H1 (cell line): ENCODE results near the gene ZNF316. TPM values are rescaled to one million over a fixed set of nuclear protein-coding genes. Genes with fewer than 3 reads are reported as not detected.

ENCODE experiments used
- CTCF ChIA-PET: fragments of 300-600 bp; sonication (Branson Sonifier 250); formaldehyde crosslinking; loops from one replicate; lab custom pipeline; 2021; ENCODE audit not compliant: partially characterized antibody; lab: Charles Lee
- POLR2A ChIA-PET: fragments of 300-600 bp; sonication (Branson Sonifier 250); formaldehyde crosslinking; loops from one replicate; lab custom pipeline; 2021; ENCODE audit warnings: inconsistent platforms; ENCODE audit not compliant: partially characterized antibody; lab: Charles Lee
- DNase-seq, 2 experiments: peaks; one replicate each; pipeline versions ENCODE4 v3.0.0 to v3.0.0-alpha.2; 2010 to 2022; ENCODE audit warnings: low spot score in 2 of 2, low read depth in 1 of 2, mixed read lengths in 1 of 2
- FAIRE-seq: peaks from 2 replicates; lab custom pipeline; 2011; peaks lifted over from hg19 to GRCh38; lab: Jason Lieb, UNC
- H2AFZ ChIP-seq: 2 replicates; pipeline ENCODE4 v1.8.1; 2012; ENCODE audit warnings: low read length, inconsistent platforms
- H2AK5ac ChIP-seq: 2 replicates; pipeline ENCODE4 v1.6.1; 2013; ENCODE audit warnings: low read depth, low read length
- H2BK120ac ChIP-seq: replicated peaks from 2 replicates; pipeline ENCODE3; 2013; ENCODE audit warnings: low read depth, low read length, inconsistent platforms
- H2BK12ac ChIP-seq: 2 replicates; pipeline ENCODE4 v1.6.1; 2013; ENCODE audit warnings: low read depth, low read length
- H2BK15ac ChIP-seq: 2 replicates; pipeline ENCODE4 v1.6.1; 2013; ENCODE audit warnings: low read length
- H2BK20ac ChIP-seq: 2 replicates; pipeline ENCODE4 v1.6.1; 2013; ENCODE audit warnings: low read length
- H2BK5ac ChIP-seq: 2 replicates; pipeline ENCODE4 v1.6.1; 2013; ENCODE audit warnings: low read depth, low read length
- H3K14ac ChIP-seq: 2 replicates; pipeline ENCODE4 v1.6.1; 2013; ENCODE audit warnings: inconsistent platforms; ENCODE audit not compliant: insufficient read length
- H3K18ac ChIP-seq: 2 replicates; pipeline ENCODE4 v1.6.1; 2013; ENCODE audit warnings: low read length; ENCODE audit errors: extremely low read depth
- H3K23ac ChIP-seq: 2 replicates; pipeline ENCODE4 v1.6.1; 2013; ENCODE audit warnings: inconsistent platforms; ENCODE audit not compliant: insufficient read length
- H3K23me2 ChIP-seq: 2 replicates; pipeline ENCODE4 v1.6.1; 2013; ENCODE audit warnings: low read depth, low read length
- H3K27ac ChIP-seq: 2 replicates; pipeline ENCODE4 v1.6.1; 2011; ENCODE audit warnings: low read depth, low read length, inconsistent platforms
- H3K27me3 ChIP-seq, 4 experiments: replicated peaks in 1 of 4; 1 replicate in 1 of 4; 2 replicates in 3 of 4; pipeline versions ENCODE4 v1.6.1 to v1.8.1; 2011 to 2013; ENCODE audit warnings: low read length in 3 of 4, mild to moderate bottlenecking in 3 of 4, inconsistent platforms in 2 of 4, mixed read lengths in 2 of 4, moderate library complexity in 1 of 4; ENCODE audit not compliant: control insufficient read depth in 3 of 4, insufficient read depth in 3 of 4; ENCODE audit errors: extremely low read depth in 1 of 4
- H3K36me3 ChIP-seq, 4 experiments: 2 replicates each; pipeline versions ENCODE4 v1.6.1 to v1.8.1; 2011 to 2013; ENCODE audit warnings: mild to moderate bottlenecking in 4 of 4, low read length in 3 of 4, moderate library complexity in 2 of 4, control low read depth in 1 of 4, inconsistent platforms in 1 of 4; ENCODE audit not compliant: insufficient read depth in 4 of 4, control insufficient read depth in 2 of 4
- H3K4ac ChIP-seq: replicated peaks from 2 replicates; pipeline ENCODE3; 2013; ENCODE audit warnings: low read length, low read depth, mixed read lengths, inconsistent platforms; ENCODE audit not compliant: insufficient read length
- H3K4me1 ChIP-seq, 4 experiments: replicated peaks in 1 of 4; 1 replicate in 1 of 4; 2 replicates in 3 of 4; pipeline versions ENCODE4 v1.6.1 to v1.8.1; 2011 to 2013; ENCODE audit warnings: low read length in 3 of 4, inconsistent platforms in 2 of 4, mixed read lengths in 1 of 4; ENCODE audit not compliant: insufficient read depth in 4 of 4, control insufficient read depth in 3 of 4
- H3K4me2 ChIP-seq, 2 experiments: 2 replicates each; pipeline versions ENCODE4 v1.6.1 to v1.8.1; 2011 to 2013; ENCODE audit warnings: low read depth in 2 of 2, low read length in 2 of 2, control low read depth in 1 of 2, inconsistent platforms in 1 of 2, mild to moderate bottlenecking in 1 of 2; ENCODE audit not compliant: insufficient read depth in 1 of 2
- H3K4me3 ChIP-seq, 4 experiments: fragments of 200-600, 300-600 bp in 1 of 4; sonication (generic), shearing (Covaris generic), sonication (Bioruptor Twin) in 1 of 4; 2 replicates each; pipeline versions ENCODE4 v1.5.1 to v1.8.1; 2011 to 2016; ENCODE audit warnings: low read length in 4 of 4, low read depth in 3 of 4, control low read depth in 2 of 4, inconsistent platforms in 2 of 4, mild to moderate bottlenecking in 2 of 4, mixed read lengths in 1 of 4, moderate library complexity in 1 of 4; ENCODE audit not compliant: insufficient read depth in 2 of 4; ENCODE audit errors: extremely low read depth in 1 of 4
- H3K56ac ChIP-seq: replicated peaks from 2 replicates; pipeline ENCODE3; 2013; ENCODE audit warnings: low read depth, mild to moderate bottlenecking, mixed read lengths, low read length, inconsistent platforms; ENCODE audit not compliant: insufficient read length
- H3K79me1 ChIP-seq: 2 replicates; pipeline ENCODE4 v1.6.1; 2013; ENCODE audit warnings: low read depth, low read length, control low read depth
- H3K79me2 ChIP-seq, 2 experiments: 2 replicates each; pipeline versions ENCODE4 v1.6.1 to v1.8.1; 2012 to 2013; ENCODE audit warnings: low read length in 2 of 2, mild to moderate bottlenecking in 2 of 2, inconsistent platforms in 1 of 2; ENCODE audit not compliant: insufficient read depth in 2 of 2, control insufficient read depth in 1 of 2
- H3K9ac ChIP-seq, 4 experiments: replicated peaks in 1 of 4; 1 replicate in 1 of 4; 2 replicates in 3 of 4; pipeline versions ENCODE4 v1.6.1 to v1.8.1; 2011 to 2013; ENCODE audit warnings: low read depth in 3 of 4, low read length in 3 of 4, control low read depth in 2 of 4, mild to moderate bottlenecking in 2 of 4, moderate library complexity in 2 of 4, inconsistent platforms in 1 of 4; ENCODE audit errors: extremely low read depth in 1 of 4
- H3K9me3 ChIP-seq, 2 experiments: 2 replicates each; pipeline versions ENCODE4 v1.6.1 to v1.8.1; 2012 to 2013; ENCODE audit warnings: mild to moderate bottlenecking in 2 of 2, moderate library complexity in 2 of 2, control low read depth in 1 of 2, inconsistent platforms in 1 of 2, low read depth in 1 of 2, low read length in 1 of 2, mixed read lengths in 1 of 2; ENCODE audit not compliant: insufficient read depth in 2 of 2
- H4K20me1 ChIP-seq, 2 experiments: replicated peaks in 1 of 2; 2 replicates each; pipeline versions ENCODE3 to v1.8.1; 2011 to 2013; ENCODE audit warnings: inconsistent platforms in 2 of 2, low read length in 2 of 2, mild to moderate bottlenecking in 1 of 2; ENCODE audit not compliant: insufficient read depth in 2 of 2, control insufficient read depth in 1 of 2
- H4K5ac ChIP-seq: 2 replicates; pipeline ENCODE4 v1.6.1; 2013; ENCODE audit warnings: low read length, low read depth, mixed read lengths, inconsistent platforms; ENCODE audit not compliant: insufficient read length
- H4K8ac ChIP-seq: 2 replicates; pipeline ENCODE4 v1.8.0; 2013; ENCODE audit warnings: mild to moderate bottlenecking, moderate library complexity, low read length, inconsistent platforms; ENCODE audit not compliant: insufficient read depth; ENCODE audit errors: extremely low read depth
- H4K91ac ChIP-seq: replicated peaks from 2 replicates; pipeline ENCODE3; 2013; ENCODE audit warnings: low read length, mixed read lengths, inconsistent platforms; ENCODE audit not compliant: insufficient read length
- BACH1 ChIP-seq: IDR thresholded peaks from 2 replicates; pipeline ENCODE4 v1.6.1; 2012; ENCODE audit warnings: low read length, improper control_type of control experiment
- CHD1 ChIP-seq: IDR thresholded peaks from 2 replicates; pipeline ENCODE4 v1.6.1; 2012; ENCODE audit warnings: low read depth, low read length, improper control_type of control experiment
- CREB1 ChIP-seq: IDR thresholded peaks from 2 replicates; pipeline ENCODE4 v1.6.1; 2012; ENCODE audit warnings: inconsistent platforms
- EP300 ChIP-seq, 2 experiments: IDR thresholded peaks; 1 replicate in 1 of 2; 2 replicates in 1 of 2; pipeline ENCODE4 v1.6.1; 2011 to 2012; ENCODE audit warnings: low read depth in 2 of 2, low read length in 2 of 2, mild to moderate bottlenecking in 2 of 2, borderline replicate concordance in 1 of 2, inconsistent platforms in 1 of 2, moderate library complexity in 1 of 2
- GTF2F1 ChIP-seq: IDR thresholded peaks from 2 replicates; pipeline ENCODE4 v1.6.1; 2012; ENCODE audit warnings: low read depth, low read length, improper control_type of control experiment, borderline replicate concordance
- NANOG ChIP-seq: IDR thresholded peaks from 2 replicates; pipeline ENCODE4 v1.6.1; 2011; ENCODE audit warnings: low read length, low read depth, mild to moderate bottlenecking, inconsistent platforms; ENCODE audit not compliant: insufficient read depth, poor library complexity, severe bottlenecking
- SAP30 ChIP-seq: fragments of 300-600 bp; sonication (generic); IDR thresholded peaks from 2 replicates; pipeline ENCODE4 v1.7.1; 2012; ENCODE audit warnings: low read length, moderate library complexity, mild to moderate bottlenecking, inconsistent platforms; ENCODE audit not compliant: insufficient read depth, insufficient replicate concordance
- SP1 ChIP-seq: IDR thresholded peaks from 2 replicates; pipeline ENCODE4 v1.6.1; 2011; ENCODE audit warnings: low read depth, low read length
- SP2 ChIP-seq: IDR thresholded peaks from 2 replicates; pipeline ENCODE4 v1.6.1; 2012; ENCODE audit warnings: mild to moderate bottlenecking, low read length, inconsistent platforms
- SRF ChIP-seq: IDR thresholded peaks from 2 replicates; pipeline ENCODE4 v1.6.1; 2011; ENCODE audit warnings: mild to moderate bottlenecking, low read depth, low read length, moderate library complexity
- SUZ12 ChIP-seq: fragments of 200-600 bp; sonication (generic); IDR thresholded peaks from 2 replicates; pipeline ENCODE4 v1.6.1; 2012; ENCODE audit warnings: mild to moderate bottlenecking, inconsistent platforms, low read length, moderate library complexity, mixed read lengths
- TAF7 ChIP-seq: optimal IDR thresholded peaks from 2 replicates; pipeline ENCODE3; 2011; ENCODE audit warnings: low read depth, mild to moderate bottlenecking, inconsistent platforms, low read length, moderate library complexity, borderline replicate concordance
- TCF12 ChIP-seq: IDR thresholded peaks from 2 replicates; pipeline ENCODE4 v1.6.1; 2011; ENCODE audit warnings: low read depth, mild to moderate bottlenecking, low read length
- TEAD4 ChIP-seq: IDR thresholded peaks from 2 replicates; pipeline ENCODE4 v1.6.1; 2012; ENCODE audit warnings: low read depth, low read length, inconsistent platforms, mixed read lengths
- WGBS, 2 experiments: shearing (Covaris generic) in 1 of 2; methylation state at CpG; one replicate each; pipeline versions ENCODE4 v1.1.6 to v1.1.7; 2013 to 2015; ENCODE audit warnings: low lambda C conversion rate in 2 of 2, mixed read lengths in 2 of 2, inconsistent platforms in 1 of 2, low coverage in 1 of 2, missing lambda C conversion rate in 1 of 2; ENCODE audit not compliant: insufficient replicate concordance in 2 of 2, insufficient coverage in 1 of 2, insufficient read length in 1 of 2; ENCODE audit errors: extremely low coverage in 1 of 2, missing lambda C conversion rate in 1 of 2; 5-methylcytosine and 5-hydroxymethylcytosine counted together
- polyA plus RNA-seq, 7 experiments: library from polyadenylated mRNA; depleted of rRNA in 3 of 7; stranded (reverse) in 5 of 7; unstranded in 2 of 7; fragments of >200 nt in 5 of 7; fragments of 200-250 nt in 2 of 7; gene quantifications; 1 replicate in 5 of 7; 2 replicates in 1 of 7; 4 replicates in 1 of 7; pipeline versions ENCODE4 v1.2.1 to v1.2.3, GENCODE V29; 2011 to 2013; ENCODE audit warnings: missing spikeins in 2 of 7, mixed read lengths in 2 of 7
- total RNA-seq: library from RNA; stranded (reverse); fragmentation: NEBNext Ultra II Directional; extraction: Animal tissue kit (Norgen Biotek cat#: 25700); gene quantifications from 2 replicates; pipeline ENCODE4 v1.2.1, GENCODE V29; 2021

The ZNF316 gene
- total and polyA plus RNA-seq, 2 of the 8 experiments (the other 6 are each of a cell fraction or from before 2014, with no cell fraction given), result 3.6 to 13.7 TPM

DNA sequence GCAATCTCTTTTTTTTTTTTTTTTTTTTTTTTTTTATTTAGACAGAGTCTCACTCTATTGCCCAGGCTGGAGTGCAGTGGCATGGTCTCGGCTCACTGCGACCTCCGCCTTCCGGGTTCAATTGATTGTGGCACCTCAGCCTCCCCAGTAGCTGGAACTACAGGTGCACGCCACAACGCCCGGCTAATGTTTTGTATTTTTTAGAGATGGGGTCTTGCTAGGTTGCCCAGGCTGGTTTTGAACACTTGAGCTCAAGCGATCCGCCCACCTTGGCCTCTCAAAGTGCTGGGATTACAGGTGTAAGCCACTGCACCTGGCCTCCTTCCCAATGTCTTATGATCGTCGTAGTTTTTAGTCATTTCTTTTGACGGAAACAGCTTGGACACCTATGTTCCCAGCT, 28.3 kb upstream of the ZNF316 start:
- no peaks in the 10 kb centered on the region for H3K9me3 ChIP-seq
- no peak overlapping the region for H2BK15ac ChIP-seq
- H2BK120ac ChIP-seq, result no peak overlapping the region
- FAIRE-seq (no peak), DNase-seq (no peak)
- no peak overlapping the region for H3K27ac ChIP-seq
- H2BK5ac ChIP-seq, result no peak overlapping the region
- no peak overlapping the region for H3K4ac ChIP-seq
- no peak overlapping the region for H3K18ac ChIP-seq
- H3K14ac ChIP-seq, result no peak overlapping the region
- H3K4me2 ChIP-seq, result no peak overlapping the region
- H3K79me1 ChIP-seq, result no peaks in the 10 kb centered on the region
- peaks cover 0 to 2% (median 0%) of the 10 kb centered on the region in 4 experiments; a peak in 1 of 7 replicates for H3K27me3 ChIP-seq
- H3K36me3 ChIP-seq, result peaks cover 0 to 4% (median 2%) of the 10 kb centered on the region in 4 experiments; a peak in 3 of 8 replicates
- H4K8ac ChIP-seq, result no peak overlapping the region
- WGBS, 2 experiments, result 96% methylated on average over 12 of the region's 12 CpGs; no CpG with 5 or more reads in 1 of the 2 experiments
- no peak overlapping the region for H3K23ac ChIP-seq
- H2AFZ ChIP-seq, result no peak overlapping the region
- no peak overlapping the region for H4K5ac ChIP-seq
- H4K20me1 ChIP-seq, result peaks cover 2 to 6% of the 10 kb centered on the region in 2 experiments
- H4K91ac ChIP-seq, result no peak overlapping the region
- H3K23me2 ChIP-seq, result no peaks in the 10 kb centered on the region
- H3K9ac ChIP-seq, result no peak overlapping the region
- H3K79me2 ChIP-seq, result no peaks in the 10 kb centered on the region
- CTCF ChIA-PET, result interaction anchor here (0.7 to 1.1 kb wide), 5 partner anchors 14 to 249 kb away, joined by 3 read pairs; no protein-coding TSS in a partner anchor
- H2BK12ac ChIP-seq, result no peak overlapping the region
- no peak overlapping the region for H2BK20ac ChIP-seq
- no peak overlapping the region for H3K4me3 ChIP-seq
- peaks cover 0 to 4% (median under 1%) of the 10 kb centered on the region in 4 experiments; a peak in 1 of 7 replicates for H3K4me1 ChIP-seq
- POLR2A ChIA-PET, result no interaction called here
- no peak overlapping the region for H3K56ac ChIP-seq
- H2AK5ac ChIP-seq, result no peak overlapping the region
- no peak for TF ChIP-seq SP1
- no peak for TF ChIP-seq GTF2F1
- TF ChIP-seq SRF, result no peak
- TF ChIP-seq CHD1, result no peak
- no peak for TF ChIP-seq CREB1
- no peak for TF ChIP-seq SUZ12
- no peak for TF ChIP-seq TCF12
- TF ChIP-seq SP2, result no peak
- no peak for TF ChIP-seq TAF7
- no peak for TF ChIP-seq SAP30
- no peak for TF ChIP-seq BACH1
- TF ChIP-seq TEAD4, result no peak
- no peak for TF ChIP-seq NANOG
- no peak for TF ChIP-seq EP300 (IDR thresholded peaks at IDR 0.05; ENCODE audit: borderline replicate concordance in 1 of 2, low read depth in 2 of 2, low read length in 2 of 2)
